ENCODE data around the gene C1orf116.

Gene C1orf116

GRCh38 chr1:207035877-207036551 is 3.5 kb upstream of the C1orf116 start:
- TF ChIP-seq ZNF274 (IDR thresholded peaks at IDR 0.05; ENCODE audit: low read depth, low read length) = no peak
- H3K4me3 ChIP-seq (ENCODE audit: low read length) = no peak overlapping the region

DNA sequence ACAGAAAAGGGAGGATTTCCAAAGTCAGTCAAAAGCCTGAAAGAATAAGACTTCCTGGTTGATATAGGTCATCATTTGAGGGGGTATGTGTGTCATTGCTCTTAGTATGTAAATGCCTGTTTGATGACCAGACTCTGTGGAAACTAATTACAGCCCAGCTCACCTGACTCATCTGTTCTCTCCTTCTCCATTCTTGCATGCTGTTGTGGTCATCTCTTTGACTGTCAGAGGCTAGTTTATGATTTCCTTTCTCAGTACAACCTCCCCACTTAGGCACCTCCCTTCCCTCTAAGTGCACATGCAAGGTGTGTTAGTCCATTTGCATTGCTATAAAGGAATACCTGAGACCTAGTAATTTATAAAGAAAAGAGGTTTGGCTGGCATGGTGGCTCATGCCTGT is 2.4 kb upstream of the C1orf116 start:
- H3K4me3 ChIP-seq (ENCODE audit: low read length) = no peak overlapping the region
- TF ChIP-seq ZNF274 (IDR thresholded peaks at IDR 0.05; ENCODE audit: low read depth, low read length) = no peak

DNA sequence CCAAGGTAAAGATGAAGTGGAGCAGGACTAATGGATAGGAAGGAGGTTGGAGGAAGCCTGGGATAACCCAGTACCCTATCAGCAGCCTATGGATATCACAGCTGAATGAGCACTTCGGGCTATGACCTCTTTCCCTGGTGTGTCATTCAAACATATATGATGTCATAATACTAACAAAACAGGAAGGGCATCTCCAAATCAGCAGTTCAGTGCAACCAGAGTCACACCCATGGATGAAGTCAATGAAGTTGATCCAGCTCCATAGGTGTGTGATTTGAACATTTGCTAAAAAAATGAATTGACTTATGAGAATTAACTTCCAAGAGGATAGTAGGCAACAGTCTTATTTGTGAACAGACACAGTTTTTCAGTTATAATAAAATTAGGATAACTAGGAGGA is 1.7 kb upstream of the C1orf116 start:
- TF ChIP-seq ZNF274 (IDR thresholded peaks at IDR 0.05; ENCODE audit: low read depth, low read length) = no peak
- no peak overlapping the region for H3K4me3 ChIP-seq (ENCODE audit: low read length)

GRCh38 chr1:207033302-207033701 is 746 bp upstream of the C1orf116 start:
- H3K4me3 ChIP-seq (ENCODE audit: low read length) = no peak overlapping the region
- TF ChIP-seq ZNF274 (IDR thresholded peaks at IDR 0.05; ENCODE audit: low read depth, low read length) = no peak

GRCh38 chr1:207031632-207032264 is 808 bp downstream of the C1orf116 start:
- H3K4me3 ChIP-seq (ENCODE audit: low read length) = no peak overlapping the region
- TF ChIP-seq ZNF274 (IDR thresholded peaks at IDR 0.05; ENCODE audit: low read depth, low read length) = no peak

GRCh38 chr1:207031016-207031415 is 1.5 kb downstream of the C1orf116 start:
- H3K4me3 ChIP-seq (ENCODE audit: low read length) = no peak overlapping the region
- TF ChIP-seq ZNF274 (IDR thresholded peaks at IDR 0.05; ENCODE audit: low read depth, low read length) = no peak

GRCh38 chr1:207030522-207031009 is 2.0 kb downstream of the C1orf116 start:
- no peak for TF ChIP-seq ZNF274 (IDR thresholded peaks at IDR 0.05; ENCODE audit: low read depth, low read length)
- no peak overlapping the region for H3K4me3 ChIP-seq (ENCODE audit: low read length)

DNA sequence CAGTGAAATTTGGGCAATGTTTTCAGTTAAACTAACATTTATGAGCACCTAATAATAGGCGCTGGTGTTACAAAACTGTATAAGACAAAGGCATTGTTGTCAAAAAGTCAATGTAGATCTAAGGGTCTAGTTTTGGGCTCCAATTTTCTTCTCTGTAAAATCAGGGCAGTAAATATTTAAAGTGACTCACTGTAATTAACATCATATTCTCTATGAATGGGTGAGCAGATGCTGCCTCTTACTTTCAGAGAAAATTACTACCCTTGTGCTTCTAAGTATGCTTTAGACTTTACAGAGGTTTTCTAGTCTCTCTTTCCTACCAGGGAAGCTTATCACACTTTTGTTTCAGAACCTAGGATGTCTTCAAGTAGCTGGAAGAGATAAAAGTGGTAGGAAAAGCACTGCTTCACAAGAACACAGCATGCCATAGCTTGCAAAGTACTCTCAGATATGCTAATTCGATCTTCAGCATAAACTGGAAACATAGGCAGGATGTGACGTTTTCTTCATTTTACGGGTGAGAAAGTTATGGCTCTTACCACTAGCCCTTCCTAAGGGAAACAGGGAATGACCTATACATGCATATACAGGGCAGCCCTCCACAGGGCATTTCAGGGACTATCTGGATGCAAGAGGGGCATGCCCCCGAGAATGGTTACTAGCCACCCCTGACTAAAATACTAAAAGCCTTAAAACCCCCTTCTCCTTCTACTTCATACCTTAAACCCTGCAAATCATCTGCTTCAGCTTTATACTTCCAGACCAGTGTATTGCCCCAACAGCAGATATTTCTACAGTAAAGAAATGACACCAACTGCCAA is 2.6 kb downstream of the C1orf116 start:
- no peak for TF ChIP-seq ZNF274 (IDR thresholded peaks at IDR 0.05; ENCODE audit: low read depth, low read length)
- no peak overlapping the region for H3K4me3 ChIP-seq (ENCODE audit: low read length)

- TF ChIP-seq ZNF274 (IDR thresholded peaks at IDR 0.05; ENCODE audit: low read depth, low read length) = no peak
- H3K4me3 ChIP-seq (ENCODE audit: low read length) = no peak overlapping the region
Measured at GRCh38 chr1:207028884-207029650, 3.5 kb downstream of the C1orf116 start.

GRCh38 chr1:207027921-207028320 is 4.6 kb downstream of the C1orf116 start:
- H3K4me3 ChIP-seq (ENCODE audit: low read length) = no peak overlapping the region

DNA sequence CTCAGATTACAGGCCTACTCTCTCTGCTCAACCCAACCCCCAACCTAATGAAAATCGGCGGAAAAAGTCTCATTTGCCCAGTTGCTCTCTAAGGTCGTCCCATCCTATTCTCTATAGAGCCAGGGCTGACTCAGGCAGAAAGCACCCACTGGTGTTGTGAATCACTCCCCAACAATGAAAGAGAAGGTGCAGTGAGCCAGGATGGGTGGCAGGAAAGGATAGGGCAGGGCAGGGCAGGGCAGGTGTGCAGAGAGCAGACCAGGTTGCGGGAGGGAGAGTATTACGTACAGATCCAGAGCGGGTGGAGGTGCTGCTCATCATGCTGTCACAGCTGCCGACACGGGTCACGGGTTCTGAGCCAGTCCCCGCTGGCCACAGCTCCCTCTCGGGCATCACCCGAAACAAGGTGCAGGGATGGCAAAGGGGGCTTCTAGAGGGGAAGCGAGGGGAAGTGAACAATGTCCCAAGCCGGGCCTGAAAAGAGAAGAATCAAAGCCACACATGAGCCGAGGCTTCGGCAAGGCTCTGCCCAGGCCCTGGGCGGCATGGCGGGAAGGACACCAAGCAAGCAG is 5.3 kb downstream of the C1orf116 start:
- TF ChIP-seq ZNF274 (IDR thresholded peaks at IDR 0.05; ENCODE audit: low read depth, low read length) = no peak
- H3K4me3 ChIP-seq (ENCODE audit: low read length) = no peak overlapping the region

More at GRCh38 chr1:207027921-207028320, 4.6 kb downstream of the C1orf116 start:
- no peak for TF ChIP-seq ZNF274 (IDR thresholded peaks at IDR 0.05; ENCODE audit: low read depth, low read length)

GRCh38 chr1:207026104-207026534 is 6.4 kb downstream of the C1orf116 start:
- no peak for TF ChIP-seq ZNF274 (IDR thresholded peaks at IDR 0.05; ENCODE audit: low read depth, low read length)
- H3K4me3 ChIP-seq (ENCODE audit: low read length) = no peak overlapping the region

DNA sequence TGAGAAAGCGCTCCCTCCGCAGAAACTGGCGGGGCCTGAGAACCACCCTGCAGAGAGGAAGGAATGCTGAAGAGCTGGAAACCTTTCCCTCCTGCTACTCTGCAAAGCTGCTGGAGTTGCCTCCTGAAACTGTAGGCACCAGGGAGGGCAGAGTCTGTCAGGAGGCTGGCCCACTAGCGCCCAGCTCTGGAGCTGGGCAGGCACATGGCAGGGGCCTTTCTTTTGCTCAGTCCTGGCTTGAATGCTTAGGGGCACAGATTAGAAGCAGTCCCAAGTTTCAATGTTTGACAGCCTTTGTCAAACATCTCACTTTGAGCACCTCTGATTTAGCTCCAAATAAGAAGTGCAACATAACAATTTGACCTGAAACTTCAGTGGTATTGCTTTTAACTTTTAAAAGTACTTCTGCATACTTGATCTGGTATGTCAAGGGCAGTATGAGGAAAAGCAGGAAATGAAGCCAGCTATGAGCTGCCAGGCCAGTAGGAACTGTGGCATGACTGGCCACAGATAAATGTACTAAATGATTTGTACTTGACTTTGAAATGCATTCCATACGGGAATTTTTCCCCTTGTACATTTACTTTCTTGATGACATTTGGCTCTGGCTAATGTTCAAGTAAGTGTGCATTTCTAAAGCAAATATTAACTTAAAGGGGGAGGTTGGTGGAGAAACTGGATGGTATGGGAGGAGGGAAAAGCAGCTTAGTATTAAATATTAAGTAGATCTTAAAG is 7.2 kb downstream of the C1orf116 start:
- TF ChIP-seq ZNF274 (IDR thresholded peaks at IDR 0.05; ENCODE audit: low read depth, low read length) = no peak
- H3K4me3 ChIP-seq (ENCODE audit: low read length) = no peak overlapping the region
